HG03460 (cell line): Measurements from ENCODE around the gene ADAM30.
"Not testable (repeated sequence)": the region's sequence is repeated elsewhere in the genome, so short reads cannot be mapped to it uniquely, and the experiment has no call there.

Experiments
- ATAC-seq: cut with Tn5 transposase; IDR thresholded peaks from one replicate; pipeline ENCODE4 v1.9.1; 2021; ENCODE audit not compliant: unreplicated experiment

The ADAM30 gene

GRCh38 chr1:119879510-119880434, 16.5 kb downstream of the ADAM30 start:
- no peak for ATAC-seq

DNA sequence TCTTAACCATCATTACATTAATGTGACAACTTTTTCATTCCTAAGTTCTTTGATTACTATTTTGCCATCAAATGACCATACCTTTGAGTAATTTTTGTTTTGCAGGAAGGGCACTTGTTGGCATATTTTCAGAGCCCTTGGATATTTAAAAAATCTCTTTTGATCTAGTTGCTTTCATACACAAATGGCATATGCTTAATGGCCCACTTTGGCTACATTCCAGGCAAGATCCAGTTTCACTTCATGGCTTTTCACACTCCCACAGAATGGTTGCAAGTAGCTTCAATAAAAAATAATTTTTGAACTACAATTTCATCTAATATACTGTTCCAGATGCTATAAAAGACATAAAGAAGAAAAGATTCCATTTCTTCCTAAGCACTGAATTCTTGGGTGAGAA, 18.1 kb downstream of the ADAM30 start:
- no peak for ATAC-seq

GRCh38 chr1:119874186-119874585, 22.1 kb downstream of the ADAM30 start:
- ATAC-seq, result no peak

GRCh38 chr1:119873135-119874015, 22.9 kb downstream of the ADAM30 start:
- no peak for ATAC-seq

GRCh38 chr1:119871881-119872280, 24.4 kb downstream of the ADAM30 start:
- no peak for ATAC-seq

DNA sequence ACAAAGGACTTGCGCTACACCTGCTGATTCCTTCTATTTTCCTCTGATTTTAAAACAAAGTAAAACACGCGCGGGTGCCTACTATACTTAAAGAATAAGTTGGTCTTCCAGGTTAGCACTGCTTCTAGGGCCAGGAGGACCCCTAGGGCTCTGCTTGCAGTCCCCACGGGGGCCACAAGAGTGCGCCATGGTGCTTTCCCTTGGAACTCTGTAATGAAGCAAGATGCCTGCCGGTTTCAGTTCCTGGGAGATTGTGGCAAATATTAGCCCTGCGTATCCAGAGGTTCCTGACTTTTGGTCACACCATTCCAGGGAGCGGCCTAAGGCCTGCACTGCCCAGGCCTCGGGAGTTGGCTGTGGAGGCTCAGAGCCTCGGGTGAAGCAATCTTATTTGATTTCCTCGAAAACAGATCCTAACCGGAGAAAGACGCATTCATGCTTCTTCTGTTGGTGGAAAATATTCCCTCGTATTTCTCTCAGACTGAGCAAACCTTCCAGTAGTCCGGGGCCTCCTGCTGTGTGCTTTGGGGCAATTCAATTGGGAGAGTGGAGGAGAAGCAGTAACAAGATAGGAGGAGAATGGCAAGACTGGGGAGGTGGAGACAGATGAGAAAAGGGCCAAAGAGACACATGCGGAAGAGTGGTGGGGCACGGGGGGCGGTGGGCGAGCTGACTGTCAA, 25.3 kb downstream of the ADAM30 start:
- ATAC-seq, result no peak

GRCh38 chr1:119869995-119870394, 26.3 kb downstream of the ADAM30 start:
- no peak for ATAC-seq

DNA sequence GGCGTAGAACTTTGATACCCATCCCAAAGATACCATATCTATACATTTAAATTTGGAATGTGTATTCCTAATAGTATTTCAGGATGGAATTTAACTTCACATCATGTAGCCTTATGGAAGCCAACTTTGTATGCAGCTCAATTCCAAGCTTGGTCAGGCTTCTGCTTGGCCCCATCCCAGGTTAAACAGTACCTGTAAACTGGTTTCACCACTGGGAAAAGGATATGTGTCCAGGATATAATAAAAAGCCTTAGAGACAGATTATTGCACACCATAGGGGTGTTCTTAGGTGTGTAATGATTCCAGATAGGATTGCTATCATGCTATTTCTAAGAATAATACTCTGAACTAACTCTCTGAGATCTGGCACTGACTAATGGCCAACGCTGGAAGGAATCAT, 28.1 kb downstream of the ADAM30 start:
- no peak for ATAC-seq

GRCh38 chr1:119866451-119866850, 29.9 kb downstream of the ADAM30 start:
- no peak for ATAC-seq

- no peak for ATAC-seq
These were observed 30.7 kb downstream of the ADAM30 start for GRCh38 chr1:119865627-119866026.

DNA sequence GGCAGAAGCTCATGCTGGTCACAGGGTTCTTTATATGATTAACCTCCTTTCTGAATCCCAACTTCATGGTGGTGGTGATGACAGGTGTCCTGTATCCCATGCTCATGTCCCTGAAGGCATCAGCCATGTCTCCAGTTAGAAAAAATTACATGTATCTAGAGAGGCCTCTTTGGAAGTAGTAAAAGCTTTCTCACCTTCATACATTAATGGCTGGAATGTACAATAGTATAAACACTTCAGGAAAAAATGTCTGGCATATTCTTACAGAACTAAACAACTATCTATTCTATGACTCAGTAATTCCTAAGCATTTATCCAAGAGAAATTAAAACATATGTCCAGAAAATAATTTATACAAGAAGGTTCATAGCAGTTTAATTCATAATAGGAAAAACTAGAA, 34.0 kb downstream of the ADAM30 start:
- no peak for ATAC-seq

DNA sequence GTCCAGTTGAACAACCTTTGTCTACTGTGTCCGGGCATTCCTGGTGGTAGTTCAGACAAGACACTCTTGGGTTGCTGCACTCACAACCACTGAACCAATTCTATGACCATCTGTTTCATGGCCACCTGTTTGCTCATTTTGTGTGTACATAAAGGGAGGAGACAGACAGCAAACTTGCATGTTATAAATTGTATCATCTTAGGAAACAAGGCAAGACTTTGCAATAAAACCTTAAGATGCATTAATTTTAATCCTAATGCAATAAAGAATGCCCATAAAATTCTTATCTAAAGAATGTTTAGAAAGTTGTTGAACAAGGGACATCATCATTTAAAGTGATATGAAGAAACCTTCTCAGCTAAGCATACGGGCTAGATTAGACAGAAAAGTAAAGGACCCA, 34.8 kb downstream of the ADAM30 start:
- ATAC-seq, result no peak

DNA sequence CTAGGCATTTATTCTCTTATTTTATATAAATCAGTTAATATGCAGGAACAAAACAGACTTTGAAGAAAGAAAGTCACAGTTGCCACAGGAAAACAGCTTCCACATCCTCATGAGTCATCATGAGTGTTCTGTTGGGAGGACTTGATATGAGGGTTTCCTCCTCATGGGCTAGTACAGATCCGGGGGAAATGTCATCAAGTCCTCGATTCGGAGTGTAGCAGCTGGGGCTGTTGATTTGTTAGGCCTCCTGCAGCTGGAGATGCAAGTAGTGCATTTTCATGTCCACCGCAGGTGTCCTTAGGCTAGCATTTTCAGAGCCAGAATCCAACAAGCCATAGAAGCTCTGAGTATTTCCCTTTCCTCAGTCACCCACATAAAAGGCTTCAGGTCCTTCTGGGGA, 36.7 kb downstream of the ADAM30 start:
- ATAC-seq, result no peak

- not testable (repeated sequence) for ATAC-seq
These were observed 37.6 kb downstream of the ADAM30 start for GRCh38 chr1:119858556-119859214.

DNA sequence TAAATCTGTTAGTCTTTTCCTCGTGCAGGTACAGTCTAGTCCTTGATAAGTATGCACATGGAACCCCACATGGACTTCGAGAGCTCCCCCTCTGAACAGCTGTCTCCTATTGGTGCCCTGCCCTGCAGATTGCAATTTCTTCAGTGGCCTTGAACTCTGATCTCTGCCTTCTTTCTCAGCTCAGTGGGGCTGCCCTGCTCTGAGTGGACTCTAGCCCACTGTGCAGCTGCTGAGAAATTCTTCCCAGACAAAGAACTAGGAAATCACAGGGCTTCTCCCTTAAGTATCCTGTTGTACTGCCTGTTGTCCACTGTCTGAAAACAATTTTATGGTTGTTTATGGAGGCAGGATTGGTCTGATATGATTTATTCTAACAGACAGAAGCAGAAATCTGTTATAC, 38.2 kb downstream of the ADAM30 start:
- ATAC-seq, result no peak

DNA sequence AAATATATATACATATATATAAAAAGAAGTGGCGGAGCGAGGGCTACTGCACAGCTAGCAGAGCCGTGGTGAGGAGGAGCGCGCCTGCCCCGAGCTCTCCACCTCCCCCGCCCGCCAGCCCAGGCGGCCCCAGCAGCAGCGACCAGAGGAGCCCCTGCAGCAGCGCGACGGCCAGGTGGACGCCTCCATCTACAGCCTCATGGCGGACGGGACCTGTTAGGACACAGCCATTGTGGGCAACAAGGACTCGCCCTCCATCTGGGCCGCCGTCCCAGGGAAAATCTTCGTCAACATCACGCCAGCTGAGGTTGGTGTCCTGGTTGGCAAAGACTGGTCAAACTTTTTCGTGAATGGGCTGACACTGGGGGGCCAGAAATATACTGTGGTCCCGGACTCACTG, 43.2 kb downstream of the ADAM30 start:
- no peak for ATAC-seq

DNA sequence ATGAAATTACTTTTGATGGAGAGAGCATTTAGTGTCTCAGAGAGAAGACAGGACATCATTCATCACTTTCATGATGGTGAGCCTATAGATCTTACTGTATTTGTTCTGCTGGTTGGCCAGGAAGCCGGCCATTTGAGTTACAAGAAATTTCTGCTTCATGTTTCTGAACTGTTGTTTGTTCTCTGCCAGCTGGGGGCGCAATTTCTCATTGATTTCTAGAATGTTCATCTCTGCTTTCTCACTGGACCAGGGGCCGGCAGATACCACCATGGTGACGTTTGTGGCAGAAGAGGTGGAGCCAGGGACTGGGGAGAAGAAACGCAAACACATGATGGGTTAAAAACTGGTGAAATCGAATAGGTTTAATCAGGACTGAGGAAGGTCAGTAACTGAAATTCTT, 52.1 kb downstream of the ADAM30 start:
- not testable (repeated sequence) for ATAC-seq
